ENCODE data around the gene KCNH8.
"Not testable (repeated sequence)": the region's sequence is repeated elsewhere in the genome, so short reads cannot be mapped to it uniquely, and the experiment has no call there.

The KCNH8 gene

DNA sequence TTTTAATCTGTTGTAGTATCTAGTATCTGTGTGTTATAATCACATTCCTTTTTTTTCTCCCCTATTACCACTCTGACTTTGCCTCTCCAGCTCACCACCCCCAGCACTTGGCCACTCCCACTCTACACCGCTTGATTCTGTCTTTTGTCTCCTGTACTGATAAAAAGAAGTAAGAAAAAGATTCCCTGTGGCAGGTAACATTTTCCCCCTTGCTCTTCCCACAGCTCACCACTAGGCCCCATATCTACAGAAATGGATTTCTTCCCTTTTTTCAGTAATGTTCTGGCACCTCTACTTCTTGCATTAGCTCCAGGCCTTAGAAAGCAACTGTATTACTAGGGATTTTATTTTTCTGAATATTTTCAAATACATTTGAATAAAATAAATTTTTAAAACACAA lies 25.6 kb downstream of the KCNH8 start:
- no peak for DNase-seq (ENCODE audit: low read depth in 2 of 2)

DNA sequence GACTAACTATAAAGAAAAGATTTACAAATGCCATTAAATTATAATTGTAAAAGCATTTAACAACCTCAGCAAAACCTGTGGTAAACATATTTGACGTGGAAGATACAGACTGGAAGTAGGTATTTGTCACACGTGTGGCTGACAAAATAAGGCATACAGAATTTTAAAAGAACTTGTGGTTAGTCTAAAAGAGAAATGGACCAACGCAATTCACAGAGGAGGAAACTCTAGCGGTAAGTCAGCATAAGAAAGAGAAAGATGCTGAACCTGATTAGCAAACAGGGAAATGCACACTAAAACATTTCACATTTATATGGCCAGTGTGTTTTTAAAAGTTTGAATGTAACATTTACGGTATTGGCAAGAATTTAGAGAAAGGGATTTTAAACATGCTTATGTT lies 35.3 kb downstream of the KCNH8 start:
- DNase-seq (ENCODE audit: low read depth in 2 of 2): no peak

DNA sequence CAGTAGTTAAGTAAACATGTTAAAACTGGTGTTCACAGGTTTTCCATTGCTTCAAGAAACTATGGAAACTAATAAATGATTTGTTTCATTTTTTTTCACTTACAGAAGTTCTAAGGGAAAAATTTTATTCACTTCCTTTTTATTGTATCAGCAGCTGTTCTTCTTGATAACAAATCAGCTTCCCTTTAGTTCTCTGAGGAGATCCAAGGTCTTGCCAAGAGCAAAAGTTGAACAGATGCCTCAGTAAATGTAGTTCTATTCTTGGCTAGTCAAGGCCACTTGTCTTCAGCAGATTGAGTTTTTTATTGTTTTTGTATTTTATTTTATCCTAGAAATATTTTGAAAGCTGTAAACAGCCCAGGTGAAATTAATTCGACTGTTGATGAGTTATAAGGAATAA lies 41.8 kb downstream of the KCNH8 start:
- no peak for DNase-seq (ENCODE audit: low read depth in 2 of 2)

DNA sequence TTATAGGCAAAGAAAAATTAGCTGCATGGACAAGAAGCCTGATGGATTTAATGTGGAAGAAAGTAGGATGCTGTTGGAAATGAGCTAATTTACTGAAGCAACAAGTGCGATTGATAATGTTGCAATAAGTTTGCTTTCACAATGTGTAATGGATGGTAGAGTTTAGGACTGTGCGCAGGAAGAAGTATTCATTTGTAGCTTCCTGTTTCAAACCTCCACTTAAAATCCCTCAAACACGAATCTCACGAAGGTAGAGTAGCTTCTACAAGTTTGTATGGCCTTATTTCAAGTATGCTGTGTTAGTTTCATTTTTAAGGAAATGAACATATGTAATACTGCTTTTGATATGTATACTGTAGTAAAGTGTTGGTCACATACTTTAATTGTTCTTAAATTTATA lies 42.3 kb downstream of the KCNH8 start:
- no peak for DNase-seq (ENCODE audit: low read depth in 2 of 2)

DNA sequence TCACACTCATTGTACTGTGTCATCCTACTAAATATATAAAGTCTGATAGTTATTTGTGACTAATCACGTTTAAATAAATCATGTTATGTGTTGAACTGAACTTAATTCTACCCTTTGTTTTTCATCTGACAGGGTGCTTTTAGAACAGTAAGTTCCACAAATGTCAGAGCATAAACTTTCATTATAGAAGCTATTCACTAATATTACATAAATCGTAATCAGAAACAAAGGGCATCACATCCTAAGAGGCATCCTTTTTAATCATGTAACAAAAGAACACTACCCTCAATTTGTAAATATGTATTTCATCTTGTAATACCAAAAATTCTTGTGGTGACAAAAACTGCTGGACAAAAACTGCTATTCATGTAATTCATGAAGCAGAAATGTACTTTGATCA lies 50.8 kb downstream of the KCNH8 start:
- DNase-seq (ENCODE audit: low read depth in 2 of 2): no peak

DNA sequence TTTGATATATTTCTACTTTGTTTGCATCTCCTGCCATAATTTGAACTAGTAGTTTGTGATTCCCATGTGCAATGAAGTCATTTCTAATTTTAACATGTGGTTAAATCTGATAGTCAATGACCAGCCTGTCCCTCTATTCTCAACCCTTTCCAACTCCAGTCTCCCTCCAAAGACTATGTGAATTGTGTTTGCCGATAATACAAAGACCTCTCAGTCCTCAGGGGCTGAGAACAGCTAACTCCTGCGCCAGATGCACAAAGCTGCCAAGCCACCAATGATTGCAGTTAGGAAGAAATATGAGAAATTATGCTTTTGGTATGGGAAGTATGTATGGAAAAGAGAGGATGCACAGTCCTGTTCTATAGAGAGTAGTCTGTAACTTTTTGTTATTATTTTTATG lies 54.0 kb downstream of the KCNH8 start:
- DNase-seq (ENCODE audit: low read depth in 2 of 2): no peak

- no peak for DNase-seq (ENCODE audit: low read depth in 2 of 2)
These were observed 54.4 kb downstream of the KCNH8 start for GRCh38 chr3:19202754-19203153.

GRCh38 chr3:19206540-19206939 lies 58.2 kb downstream of the KCNH8 start:
- no peak for DNase-seq (ENCODE audit: low read depth in 2 of 2)

DNA sequence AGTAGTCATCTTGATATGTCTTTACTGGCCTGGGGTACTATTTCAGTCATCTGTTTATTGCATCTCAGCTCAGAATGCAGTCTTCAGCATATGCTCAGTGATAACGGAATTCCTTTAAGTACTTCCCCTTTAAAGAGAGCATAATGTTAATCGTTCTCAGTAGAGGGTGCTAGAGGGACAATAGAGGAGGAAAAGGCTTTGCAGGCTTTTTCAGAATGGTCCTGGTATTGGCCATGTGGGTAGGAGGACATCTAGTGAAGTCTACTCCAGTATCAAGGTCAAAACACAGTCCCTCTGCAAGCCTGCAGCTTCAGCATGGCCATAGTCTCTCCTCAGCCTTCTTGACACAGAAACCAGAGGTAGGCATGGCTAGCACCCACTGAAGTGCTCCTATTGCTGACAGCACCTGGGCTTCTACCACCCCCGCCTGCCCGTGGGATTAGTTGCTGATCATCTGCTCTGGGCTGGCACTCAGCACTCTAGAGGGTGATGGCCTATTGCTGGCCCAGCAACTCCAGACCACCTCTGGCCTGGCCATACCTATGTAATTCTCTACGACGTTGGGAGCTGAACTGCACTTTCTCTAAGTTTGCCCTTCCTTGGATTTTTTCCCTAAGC lies 65.4 kb downstream of the KCNH8 start:
- no peak for DNase-seq (ENCODE audit: low read depth in 2 of 2)

GRCh38 chr3:19215427-19215826 lies 67.1 kb downstream of the KCNH8 start:
- DNase-seq (ENCODE audit: low read depth in 2 of 2): no peak

DNA sequence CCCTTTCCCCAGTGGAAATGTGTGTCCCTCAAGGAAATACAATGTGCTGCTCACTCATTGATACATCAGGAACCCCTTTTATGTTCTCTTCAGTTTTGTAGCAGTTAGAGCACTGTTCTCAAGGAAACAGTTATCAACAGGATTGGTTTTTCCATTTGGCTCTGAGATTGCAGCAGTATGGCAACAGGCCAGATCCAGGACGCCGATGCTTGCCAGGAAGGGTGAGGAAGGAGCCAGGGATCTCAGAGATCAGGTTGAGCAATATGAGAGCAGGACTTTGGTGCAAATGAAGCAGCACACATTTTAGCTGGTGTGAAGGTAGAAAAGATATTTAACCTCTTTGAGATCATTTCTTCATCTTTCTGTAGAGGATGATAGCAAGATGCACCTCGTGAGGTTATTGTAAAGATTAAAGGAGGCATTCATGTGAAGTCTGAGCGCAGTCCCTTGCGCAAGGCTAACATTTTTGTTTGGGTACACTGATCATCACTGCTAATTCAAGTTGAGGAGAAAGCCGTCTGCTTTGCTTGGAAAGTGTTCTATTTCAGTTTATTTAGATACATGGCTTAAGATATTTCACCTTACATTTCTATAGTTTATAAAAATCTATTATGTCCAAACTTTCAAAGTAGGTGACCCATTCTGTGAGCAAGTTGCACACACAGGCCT lies 68.5 kb downstream of the KCNH8 start:
- DNase-seq (ENCODE audit: low read depth in 2 of 2): no peak

DNA sequence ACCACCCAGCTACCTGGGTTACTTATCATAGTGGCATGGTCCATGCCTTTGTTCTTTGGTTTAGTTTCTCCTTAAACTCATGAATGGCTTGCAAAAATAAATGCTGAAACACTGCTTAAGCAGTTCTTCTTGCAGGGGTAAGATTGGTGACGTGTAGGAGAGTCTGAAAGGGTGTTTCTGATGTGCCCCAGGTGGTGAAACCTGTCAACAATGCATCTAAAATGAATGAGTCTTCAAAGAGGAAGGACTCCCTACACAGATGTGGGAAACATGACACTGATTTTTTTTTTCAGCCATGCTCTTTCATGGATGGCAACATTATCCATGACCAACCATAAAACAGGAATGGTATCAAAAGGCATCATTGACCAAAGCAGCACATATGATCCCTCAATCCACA lies 72.0 kb downstream of the KCNH8 start:
- no peak for DNase-seq (ENCODE audit: low read depth in 2 of 2)

GRCh38 chr3:19221081-19221480 lies 72.8 kb downstream of the KCNH8 start:
- DNase-seq (ENCODE audit: low read depth in 2 of 2): no peak

DNA sequence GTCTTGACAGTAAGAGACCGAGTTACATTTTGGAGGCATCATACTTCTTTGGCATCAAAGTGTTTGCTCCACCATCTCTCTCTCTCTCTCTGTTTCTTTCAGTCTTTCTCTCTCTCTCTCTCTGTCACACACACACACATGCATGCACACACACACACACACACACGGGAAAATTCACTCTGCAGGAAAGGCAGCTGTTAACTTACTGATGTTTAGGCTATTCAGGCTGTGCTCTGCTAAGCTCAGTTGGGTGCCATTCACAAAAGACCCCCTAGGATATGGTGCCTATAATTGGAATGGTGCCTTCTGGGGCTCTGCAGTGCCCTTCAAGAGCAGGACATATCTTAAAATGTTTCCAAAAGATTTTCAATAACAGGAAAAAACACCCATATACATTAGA lies 78.2 kb downstream of the KCNH8 start:
- no peak for DNase-seq (ENCODE audit: low read depth in 2 of 2)

GRCh38 chr3:19228167-19228566 lies 79.9 kb downstream of the KCNH8 start:
- no peak for DNase-seq (ENCODE audit: low read depth in 2 of 2)

DNA sequence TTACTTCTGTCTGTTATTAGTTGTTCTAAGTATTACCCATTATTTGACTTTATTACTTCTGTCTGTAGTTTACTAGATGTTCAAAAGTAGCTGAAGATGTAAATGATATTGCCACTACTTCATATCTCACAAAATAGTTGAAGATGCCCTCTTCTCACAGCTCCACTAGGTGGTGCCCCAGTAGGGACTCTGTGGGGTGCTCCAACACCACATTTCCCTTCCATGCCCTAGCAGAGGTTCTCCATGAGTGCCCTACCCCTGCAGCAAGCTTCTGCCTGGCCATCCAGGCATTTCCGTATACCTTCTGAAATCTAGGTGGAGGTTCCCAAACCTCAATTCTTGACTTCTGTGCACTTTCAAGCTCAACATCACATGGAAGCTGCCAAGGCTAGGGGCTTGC lies 80.8 kb downstream of the KCNH8 start:
- no peak for DNase-seq (ENCODE audit: low read depth in 2 of 2)

GRCh38 chr3:19229881-19230280 lies 81.6 kb downstream of the KCNH8 start:
- DNase-seq (ENCODE audit: low read depth in 2 of 2): not testable (repeated sequence)

DNA sequence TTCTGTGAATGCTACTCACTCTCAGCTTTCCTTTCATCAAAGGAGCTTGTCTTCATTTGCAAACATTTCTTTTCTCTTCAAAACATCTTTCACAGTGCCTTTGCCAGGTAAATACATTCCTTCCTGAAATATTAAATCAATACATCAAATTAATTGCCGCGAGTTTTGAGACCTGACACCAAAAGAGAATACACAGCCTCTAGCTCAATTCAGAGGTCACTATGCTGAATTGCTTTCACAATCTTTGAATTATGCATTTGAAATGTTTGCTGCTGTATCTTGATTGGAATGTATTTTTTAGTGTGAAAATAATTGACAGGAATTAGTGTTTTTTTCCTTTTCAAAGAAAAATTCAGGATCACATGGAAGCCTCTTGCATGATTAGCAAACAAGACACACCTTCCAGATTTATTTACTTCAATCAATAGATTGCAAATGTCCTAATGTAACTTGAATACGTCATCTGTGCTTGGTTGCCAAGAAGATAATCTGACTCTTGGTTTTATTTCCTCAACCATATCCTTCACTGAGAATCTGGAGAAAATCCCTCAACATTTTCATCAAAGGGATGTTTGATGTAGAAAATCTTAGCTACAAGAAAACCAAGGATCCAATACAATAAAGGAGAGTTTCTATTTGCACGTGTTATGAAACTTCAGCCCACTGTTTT lies 83.6 kb downstream of the KCNH8 start:
- no peak for DNase-seq (ENCODE audit: low read depth in 2 of 2)

DNA sequence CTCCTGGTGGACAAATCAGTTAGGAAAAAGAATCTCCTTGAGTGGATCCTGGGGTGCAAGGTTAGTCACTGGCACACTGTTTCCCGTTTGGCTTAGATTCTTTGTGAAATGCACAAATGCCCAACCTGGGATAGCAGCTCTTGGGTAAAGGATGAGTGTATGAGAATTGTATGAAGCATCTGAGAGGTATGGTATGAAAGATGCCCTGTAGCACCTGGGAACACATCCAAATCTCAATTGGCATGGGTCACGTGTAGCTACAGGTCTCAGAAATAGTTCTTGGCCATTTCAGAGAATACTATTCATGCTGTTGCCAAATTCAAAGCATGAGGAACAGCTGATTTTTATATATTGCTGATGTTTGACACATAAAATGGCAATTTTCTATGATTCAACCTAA lies 84.3 kb downstream of the KCNH8 start:
- DNase-seq (ENCODE audit: low read depth in 2 of 2): no peak

- not testable (repeated sequence) for DNase-seq (ENCODE audit: low read depth in 2 of 2)
These were observed 85.8 kb downstream of the KCNH8 start for GRCh38 chr3:19233882-19234784.

DNA sequence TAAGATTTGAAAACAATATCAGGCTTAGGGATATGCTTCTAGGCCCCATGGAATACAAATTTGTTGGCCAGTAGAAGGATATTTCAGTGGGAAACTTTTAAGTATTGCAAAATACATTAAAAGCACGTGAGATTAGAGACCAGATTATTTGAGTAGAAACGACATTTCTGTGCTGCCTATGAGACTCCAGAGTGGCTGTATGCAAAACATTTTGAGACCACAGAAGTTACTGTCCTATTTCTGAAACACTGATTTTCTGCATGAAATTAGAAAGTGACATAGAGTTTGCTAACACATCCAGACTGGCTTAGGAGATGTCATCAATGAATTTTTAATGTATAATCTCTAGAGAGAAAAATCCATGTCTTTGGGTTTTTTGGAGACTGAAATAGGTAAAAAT lies 99.8 kb downstream of the KCNH8 start:
- no peak for DNase-seq (ENCODE audit: low read depth in 2 of 2)

GRCh38 chr3:19248767-19249166 lies 100.5 kb downstream of the KCNH8 start:
- DNase-seq (ENCODE audit: low read depth in 2 of 2): no peak
